ENCODE data around the gene ERVH48-1.
"Not testable (repeated sequence)": the region's sequence is repeated elsewhere in the genome, so short reads cannot be mapped to it uniquely, and the experiment has no call there.

The ERVH48-1 gene

GRCh38 chr21:42925114-42925926 is at the start of gene ERVH48-1:
Gene ERVH48-1 (minus strand): TSS chr21:42925630. CDS start chr21:42919006, 6,624 bp downstream.
- DNase-seq, result no peak

GRCh38 chr21:42973991-42974831 is 48.8 kb upstream of the ERVH48-1 start, which contains the start of gene PKNOX1:
Gene PKNOX1 (plus strand): TSS chr21:42974562. CDS start chr21:43004382, 29,820 bp downstream.
- DNase-seq, result peak; percentile 88

- DNase-seq, result no peak
These were observed 48.0 kb upstream of the ERVH48-1 start for GRCh38 chr21:42973309-42973990.

- DNase-seq, result no peak
These were observed 46.5 kb upstream of the ERVH48-1 start for GRCh38 chr21:42971897-42972275.

GRCh38 chr21:42970946-42971653 is 45.7 kb upstream of the ERVH48-1 start:
- DNase-seq, result no peak

- DNase-seq, result no peak
These were observed 43.8 kb upstream of the ERVH48-1 start for GRCh38 chr21:42969193-42969600.

GRCh38 chr21:42967616-42968015 is 42.2 kb upstream of the ERVH48-1 start:
- DNase-seq, result not testable (repeated sequence)

- no peak for DNase-seq
These were observed 39.8 kb upstream of the ERVH48-1 start for GRCh38 chr21:42965211-42965560.

GRCh38 chr21:42964546-42965210 is 39.2 kb upstream of the ERVH48-1 start:
- DNase-seq, result no peak

- no peak for DNase-seq
These were observed 38.7 kb upstream of the ERVH48-1 start for GRCh38 chr21:42964086-42964485.

- DNase-seq, result no peak
These were observed 37.1 kb upstream of the ERVH48-1 start for GRCh38 chr21:42962380-42963007.

GRCh38 chr21:42959728-42960127 is 34.3 kb upstream of the ERVH48-1 start:
- DNase-seq, result no peak

- DNase-seq, result not testable (repeated sequence)
These were observed 32.7 kb upstream of the ERVH48-1 start for GRCh38 chr21:42958122-42958521.

- no peak for DNase-seq
These were observed 31.6 kb upstream of the ERVH48-1 start for GRCh38 chr21:42956824-42957630.

GRCh38 chr21:42951193-42951592 is 25.8 kb upstream of the ERVH48-1 start:
- DNase-seq, result not testable (repeated sequence)

GRCh38 chr21:42949094-42949755 is 23.8 kb upstream of the ERVH48-1 start:
- DNase-seq, result not testable (repeated sequence)

GRCh38 chr21:42942244-42942643 is 16.8 kb upstream of the ERVH48-1 start:
- peak; percentile 9 for DNase-seq

GRCh38 chr21:42941696-42942085 is 16.3 kb upstream of the ERVH48-1 start:
- DNase-seq, result no peak

- no peak for DNase-seq
These were observed 14.4 kb upstream of the ERVH48-1 start for GRCh38 chr21:42939582-42940413.
